HG03066 (cell line): ENCODE measurements around the gene AGAP1.
"Not testable (repeated sequence)": the region's sequence is repeated elsewhere in the genome, so short reads cannot be mapped to it uniquely, and the experiment has no call there.

ENCODE experiments used
- ATAC-seq: cut with Tn5 transposase; IDR thresholded peaks from one replicate; pipeline ENCODE4 v1.9.1; 2021; ENCODE audit warnings: low read depth; ENCODE audit not compliant: unreplicated experiment

Gene AGAP1

DNA sequence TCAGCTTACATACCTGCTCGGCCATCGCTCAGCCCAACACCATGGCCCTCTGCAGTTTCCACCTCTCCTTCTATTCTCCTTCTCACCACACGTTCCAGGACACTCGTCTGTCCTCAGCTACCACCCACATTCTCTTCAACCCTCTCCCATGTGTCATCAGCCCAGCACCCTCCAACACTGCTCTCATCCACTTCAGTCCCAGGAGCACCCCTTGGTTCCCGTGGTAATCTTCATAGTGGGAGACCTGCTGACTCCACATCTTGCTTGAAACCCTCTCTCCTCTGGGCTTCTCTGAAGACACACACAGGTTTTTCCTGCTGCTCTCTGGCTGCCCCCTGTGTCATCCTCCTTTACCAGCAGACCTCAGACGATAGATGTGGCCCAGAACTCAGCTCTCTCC is 445.6 kb downstream of the AGAP1 start:
- no peak for ATAC-seq

GRCh38 chr2:235940330-235940729 is 446.5 kb downstream of the AGAP1 start:
- ATAC-seq: no peak

DNA sequence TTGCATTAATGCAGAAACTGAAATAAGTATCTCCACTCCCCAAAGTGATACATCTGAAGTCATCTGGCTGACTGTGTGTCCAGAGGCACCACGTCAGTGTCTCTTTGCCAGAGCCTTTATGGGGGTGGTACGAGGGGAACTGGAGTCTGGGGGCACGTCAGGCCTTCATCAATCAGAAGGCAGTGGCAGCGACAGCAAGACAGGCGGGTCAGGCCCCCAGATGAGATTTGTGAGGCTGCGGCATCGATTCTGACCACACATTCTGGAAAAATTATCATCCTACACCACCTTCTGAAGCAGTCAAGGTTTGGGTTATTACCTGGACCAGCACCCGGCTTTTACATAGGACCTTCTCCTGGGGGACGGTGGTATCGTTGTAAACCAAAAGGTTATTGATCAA is 450.7 kb downstream of the AGAP1 start:
- no peak for ATAC-seq

GRCh38 chr2:235945608-235946140 is 451.8 kb downstream of the AGAP1 start:
- no peak for ATAC-seq

DNA sequence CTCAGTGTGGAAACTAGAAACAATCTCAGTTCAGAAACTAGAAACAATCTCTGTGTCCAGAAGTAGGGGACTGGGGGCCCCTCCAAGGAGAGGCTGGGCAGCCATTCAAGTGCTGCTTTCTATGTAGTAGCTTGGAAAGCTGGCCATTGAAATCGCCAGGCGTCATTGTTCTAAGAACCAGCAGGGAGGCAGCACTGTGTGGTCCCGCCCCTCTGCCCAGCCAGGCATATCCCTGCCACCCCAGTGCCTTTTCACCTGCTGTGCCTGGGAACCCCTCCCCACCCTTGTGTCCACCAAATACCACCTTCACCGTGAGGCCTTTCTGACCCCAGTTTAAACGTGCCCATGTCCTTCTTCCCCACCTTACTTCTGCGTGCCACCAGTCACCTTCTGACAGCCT is 452.7 kb downstream of the AGAP1 start:
- no peak for ATAC-seq

- not testable (repeated sequence) for ATAC-seq
Observed at GRCh38 chr2:235947055-235947454, 453.2 kb downstream of the AGAP1 start.

- ATAC-seq: no peak
Observed at GRCh38 chr2:235949567-235950472, 456.0 kb downstream of the AGAP1 start.

- no peak for ATAC-seq
Observed at GRCh38 chr2:235950473-235950809, 456.6 kb downstream of the AGAP1 start.

- no peak for ATAC-seq
Observed at GRCh38 chr2:235951493-235951892, 457.6 kb downstream of the AGAP1 start.

DNA sequence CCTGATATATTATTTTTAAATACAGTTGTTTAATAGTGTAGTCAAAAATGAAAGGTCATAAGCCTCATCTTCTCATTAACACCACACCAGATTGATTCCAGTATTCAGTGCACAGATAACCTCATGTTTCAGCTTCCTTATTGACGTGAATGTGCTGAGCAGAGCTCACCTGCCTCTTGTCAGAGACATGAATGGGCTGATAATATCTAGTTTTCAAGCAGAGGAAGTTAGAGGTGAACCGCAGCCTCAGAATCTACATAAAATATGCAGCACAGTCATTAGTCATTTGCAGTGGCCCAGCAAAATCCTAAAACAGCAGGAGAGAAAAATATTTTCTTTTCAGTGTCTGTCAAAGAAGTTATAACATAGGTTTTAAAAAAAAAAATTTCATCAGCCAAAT is 458.1 kb downstream of the AGAP1 start:
- no peak for ATAC-seq

- ATAC-seq: no peak
Observed at GRCh38 chr2:235952714-235953113, 458.9 kb downstream of the AGAP1 start.

GRCh38 chr2:235954281-235954680 is 460.4 kb downstream of the AGAP1 start:
- no peak for ATAC-seq

GRCh38 chr2:235954888-235955480 is 461.1 kb downstream of the AGAP1 start:
- ATAC-seq: no peak

- ATAC-seq: no peak
Observed at GRCh38 chr2:235955664-235956063, 461.8 kb downstream of the AGAP1 start.

DNA sequence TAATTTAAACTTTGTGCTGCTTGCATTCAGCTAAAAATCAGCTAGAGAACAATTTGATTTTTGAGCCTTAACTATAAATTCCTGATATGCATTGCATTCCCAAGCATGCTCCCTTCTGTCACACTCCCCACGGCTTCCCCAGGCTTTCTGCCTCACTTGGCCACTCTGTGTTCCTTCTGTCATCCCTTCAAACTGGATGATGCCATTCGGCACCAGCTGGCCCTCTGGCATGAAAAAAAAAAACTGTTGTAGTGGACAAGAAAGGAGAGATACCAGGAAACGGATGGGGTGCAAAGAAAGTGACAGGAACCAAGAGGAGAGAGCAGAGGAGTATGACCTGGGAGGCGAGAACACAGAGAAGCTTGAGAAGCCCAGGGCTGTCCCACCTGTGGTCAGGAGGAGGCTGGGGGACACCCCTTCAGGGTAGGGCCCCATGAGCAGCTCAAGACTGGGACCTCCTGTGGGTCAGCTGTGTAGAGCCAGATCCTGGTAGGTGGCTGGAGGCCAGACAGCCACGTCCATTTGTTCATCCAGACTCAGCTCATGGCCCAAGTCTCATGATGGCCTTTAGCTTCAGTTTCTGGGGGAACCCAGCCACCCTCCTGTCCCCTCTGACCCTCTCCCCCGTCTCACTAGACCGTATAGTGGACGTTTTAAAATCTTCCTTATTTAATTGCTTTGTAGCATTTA is 462.6 kb downstream of the AGAP1 start:
- ATAC-seq: no peak

GRCh38 chr2:235957251-235957650 is 463.4 kb downstream of the AGAP1 start:
- no peak for ATAC-seq

- ATAC-seq: no peak
Observed at GRCh38 chr2:235958221-235958930, 464.5 kb downstream of the AGAP1 start.

DNA sequence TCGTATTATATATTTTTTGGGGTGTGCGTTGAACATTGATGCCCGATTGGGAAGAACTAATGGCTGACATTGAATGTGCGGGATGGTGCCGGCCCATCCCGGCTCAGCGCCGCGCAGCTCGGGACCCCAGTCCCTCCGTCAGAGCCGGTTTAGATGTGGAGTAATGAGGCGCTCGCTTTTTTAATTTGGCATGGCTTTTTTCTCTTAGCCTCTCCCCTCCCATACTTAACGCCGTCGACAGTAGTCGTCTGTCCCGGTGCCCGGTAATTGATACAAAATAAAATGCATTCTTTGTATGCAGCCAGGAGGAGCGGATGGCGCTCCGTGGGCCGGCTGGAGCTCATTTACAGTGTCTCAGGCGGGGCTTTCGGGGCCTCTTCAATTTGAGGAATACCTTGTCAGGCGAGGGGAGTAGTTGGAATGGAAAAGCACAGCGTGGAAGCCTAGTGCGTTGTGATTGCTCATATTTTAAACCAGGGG is 465.1 kb downstream of the AGAP1 start:
- no peak for ATAC-seq

GRCh38 chr2:235960011-235960715 is 466.3 kb downstream of the AGAP1 start:
- ATAC-seq: no peak
